HCT116 (cell line): ENCODE results near the gene TTC24. TPM values are rescaled to one million over a fixed set of nuclear protein-coding genes. Genes with fewer than 3 reads are reported as not detected.

Experiments used
- ATAC-seq: fragments of 200-7000 bp; cut with Tn5 transposase; 2 replicates; pipeline ENCODE4 v1.9.1; 2020; ENCODE audit warnings: mild to moderate bottlenecking, moderate library complexity
- BruUV-seq: library from RNA; stranded (reverse); fragments of 400-500 nt; replicated peaks from 2 replicates; lab custom pipeline; 2021; lab: Mats Ljungman, UMichigan
- CTCF ChIA-PET: fragments of 300-600 bp; sonication (Branson Sonifier 250); formaldehyde crosslinking; loops from one replicate; lab custom pipeline; 2021; ENCODE audit warnings: antibody characterized with exemption; lab: Charles Lee
- POLR2A ChIA-PET: fragments of 300-600, 350-600 bp; sonication (Branson Sonifier 250); formaldehyde crosslinking; loops from one replicate; lab custom pipeline; 2021; ENCODE audit warnings: antibody characterized with exemption; lab: Charles Lee
- RAD21 ChIA-PET, 2 experiments: fragments of 300-600 bp; sonication (Branson Sonifier 250); formaldehyde crosslinking; loops; one replicate each; lab custom pipeline; 2023; ENCODE audit warnings: low total read pairs in 2 of 2; ENCODE audit not compliant: uncharacterized antibody in 2 of 2, unreplicated experiment in 2 of 2, low non-redundant PET in 1 of 2; lab: Charles Lee
- DNase-seq: peaks from one replicate; pipeline ENCODE4 v3.0.0-alpha.2; 2010; ENCODE audit warnings: low read depth, low spot score
- H2AFZ ChIP-seq: fragments of 200-600 bp; shearing (Covaris generic), sonication (generic); 2 replicates; pipeline ENCODE4 v1.6.1; 2017; ENCODE audit warnings: low read depth, mixed run types, mixed read lengths, antibody characterized with exemption, low read length; ENCODE audit not compliant: poor library complexity, severe bottlenecking
- H3K27ac ChIP-seq: 2 replicates; pipeline ENCODE4 v1.5.1; 2012; ENCODE audit warnings: low read depth, low read length
- H3K27me3 ChIP-seq: fragments of 200-600 bp; sonication (generic); 2 replicates; pipeline ENCODE4 v1.6.1; 2016; ENCODE audit warnings: mixed run types, low read length, mixed read lengths; ENCODE audit not compliant: insufficient read depth
- H3K36me3 ChIP-seq, 2 experiments: fragments of 200-500 bp in 1 of 2; fragments of 200-600 bp in 1 of 2; sonication (Bioruptor generic) in 1 of 2; sonication (generic) in 1 of 2; 2 replicates each; pipeline versions ENCODE4 v1.5.1 to v1.6.1; 2014 to 2016; ENCODE audit warnings: low read length in 2 of 2, inconsistent platforms in 1 of 2, mixed read lengths in 1 of 2, mixed run types in 1 of 2; ENCODE audit not compliant: insufficient read depth in 2 of 2, control insufficient read depth in 1 of 2
- H3K4me1 ChIP-seq, 2 experiments: fragments of 200-600 bp in 1 of 2; sonication (generic) in 1 of 2; 2 replicates each; pipeline versions ENCODE4 v1.5.1 to v1.6.1; 2012 to 2017; ENCODE audit warnings: low read length in 2 of 2, inconsistent platforms in 1 of 2, mild to moderate bottlenecking in 1 of 2, mixed read lengths in 1 of 2, mixed run types in 1 of 2, moderate library complexity in 1 of 2; ENCODE audit not compliant: insufficient read depth in 2 of 2, control insufficient read depth in 1 of 2
- H3K4me2 ChIP-seq: fragments of 200-600 bp; sonication (generic); 2 replicates; pipeline ENCODE4 v1.6.1; 2017; ENCODE audit warnings: mixed run types, low read length, mixed read lengths
- H3K4me3 ChIP-seq, 2 experiments: fragments of 200-600 bp in 1 of 2; sonication (generic) in 1 of 2; replicated peaks in 1 of 2; 2 replicates each; pipeline ENCODE4 v1.5.1; 2011 to 2016; ENCODE audit warnings: low read length in 2 of 2, control low read depth in 1 of 2, low read depth in 1 of 2, mild to moderate bottlenecking in 1 of 2, mixed read lengths in 1 of 2, mixed run types in 1 of 2
- H3K79me2 ChIP-seq: fragments of 200-600 bp; sonication (generic); 2 replicates; pipeline ENCODE4 v1.6.1; 2017; ENCODE audit warnings: mild to moderate bottlenecking, mixed run types, low read length, moderate library complexity, mixed read lengths; ENCODE audit not compliant: insufficient read depth
- H3K9ac ChIP-seq: fragments of 200-600 bp; sonication (generic); 2 replicates; pipeline ENCODE4 v1.6.1; 2016; ENCODE audit warnings: low read length, mixed read lengths
- H3K9me2 ChIP-seq: fragments of 200-600 bp; sonication (generic), shearing (Covaris generic); 2 replicates; pipeline ENCODE4 v1.6.1; 2017; ENCODE audit warnings: mixed run types, mild to moderate bottlenecking, moderate library complexity; ENCODE audit not compliant: insufficient read depth
- H3K9me3 ChIP-seq, 2 experiments: fragments of 200-500 bp in 1 of 2; fragments of 200-600 bp in 1 of 2; sonication (Bioruptor generic) in 1 of 2; sonication (generic) in 1 of 2; 2 replicates each; pipeline ENCODE4 v1.6.1; 2014 to 2017; ENCODE audit warnings: low read length in 2 of 2, mixed read lengths in 2 of 2, inconsistent platforms in 1 of 2, low read depth in 1 of 2, mild to moderate bottlenecking in 1 of 2, mixed run types in 1 of 2, moderate library complexity in 1 of 2; ENCODE audit not compliant: control insufficient read depth in 1 of 2, insufficient read depth in 1 of 2
- H4K20me1 ChIP-seq: fragments of 200-600 bp; sonication (generic), shearing (Covaris generic); 2 replicates; pipeline ENCODE4 v1.6.1; 2017; ENCODE audit warnings: mixed run types, mild to moderate bottlenecking, moderate library complexity; ENCODE audit not compliant: insufficient read depth
- CEBPB ChIP-seq: IDR thresholded peaks from 2 replicates; pipeline ENCODE4 v1.6.1; 2012; ENCODE audit warnings: low read depth
- CTCF ChIP-seq, 3 experiments: fragments of 200-600 bp in 1 of 3; sonication (generic) in 1 of 3; IDR thresholded peaks in 2 of 3; conservative IDR thresholded peaks in 1 of 3; 2 replicates each; pipeline ENCODE4 v1.5.1; 2012 to 2017; ENCODE audit warnings: low read depth in 2 of 3, low read length in 2 of 3, antibody characterized with exemption in 1 of 3, borderline replicate concordance in 1 of 3, control low read depth in 1 of 3, mild to moderate bottlenecking in 1 of 3, mixed read lengths in 1 of 3, mixed run types in 1 of 3, moderate library complexity in 1 of 3; ENCODE audit not compliant: insufficient read depth in 1 of 3
- ELF1 ChIP-seq: IDR thresholded peaks from 2 replicates; pipeline ENCODE4 v1.6.1; 2012; ENCODE audit warnings: low read depth, borderline replicate concordance
- FOSL1 ChIP-seq: IDR thresholded peaks from 2 replicates; pipeline ENCODE4 v1.6.1; 2012; ENCODE audit warnings: low read depth
- MAX ChIP-seq: IDR thresholded peaks from 2 replicates; pipeline ENCODE4 v1.6.1; 2012
- RAD21 ChIP-seq: IDR thresholded peaks from 2 replicates; pipeline ENCODE4 v1.6.1; 2012; ENCODE audit warnings: low read depth, mild to moderate bottlenecking
- SRF ChIP-seq: IDR thresholded peaks from 2 replicates; pipeline ENCODE4 v1.6.1; 2012; ENCODE audit warnings: low read depth
- ZBTB33 ChIP-seq: IDR thresholded peaks from 2 replicates; pipeline ENCODE4 v1.6.1; 2011; ENCODE audit warnings: mild to moderate bottlenecking, low read length, moderate library complexity; ENCODE audit not compliant: insufficient replicate concordance; ENCODE audit errors: extremely low read depth
- ZFX ChIP-seq: fragments of 450-650 bp; IDR thresholded peaks from 2 replicates; pipeline ENCODE4 v1.6.1; 2017
- ZNF274 ChIP-seq: fragments of 200-500 bp; sonication (Bioruptor generic); IDR thresholded peaks from 2 replicates; pipeline ENCODE4 v1.6.1; 2014; ENCODE audit warnings: mild to moderate bottlenecking, low read depth, low read length, inconsistent platforms
- intact Hi-C: fragments of 100-400 bp; cut with micrococcal nuclease; formaldehyde crosslinking; loops from 2 replicates; pipeline ENCODE4 v1.10.0; 2022
- total RNA-seq: library from RNA; stranded (reverse); gene quantifications from one replicate; pipeline ENCODE4 v1.2.1, GENCODE V29; 2021; ENCODE audit not compliant: unreplicated experiment

TTC24 gene
- total RNA-seq, 1 experiment from 2014 or later = not detected

GRCh38 chr1:156618853-156619581 is 39.5 kb downstream of the TTC24 start, which contains the start of gene HAPLN2:
HAPLN2 (plus strand) TSS chr1:156619415; CDS start chr1:156623491, 4,076 bp downstream.
- Histone ChIP-seq H3K4me3 (no peak within 1 kb of the TSS), H2AFZ (no peak within 1 kb of the TSS), H3K9me2 (no peaks in the 10 kb centered on the region), H3K9me3 (no peaks in the 10 kb centered on the region), H3K4me1 (peaks cover 8 to 11% of the 10 kb centered on the region in 2 experiments), H3K27ac (no peak within 1 kb of the TSS), H3K27me3 (no peaks in the 10 kb centered on the region), H3K4me2 (no peak within 1 kb of the TSS), H3K79me2 (no peaks in the 10 kb centered on the region), H3K36me3 (no peaks in the 10 kb centered on the region), H4K20me1 (no peaks in the 10 kb centered on the region), H3K9ac (no peak within 1 kb of the TSS)
- DNase-seq (no peak), ATAC-seq (peak; percentile 84)
- ChIA-PET RAD21 (no interaction called here), CTCF (interaction anchor here (0.6 to 2.0 kb wide), 6 partner anchors 8 to 271 kb away, joined by 3 to 13 read pairs (median 4); partner anchors contain the start of genes NAXE and NES), POLR2A (interaction anchor here (0.8 kb wide), 1 partner anchor 17 kb away, joined by 3 read pairs; no protein-coding TSS in a partner anchor)
- no TSS peak for BruUV-seq
- intact Hi-C loops = no loop called here
- TF ChIP-seq CTCF (IDR thresholded peaks at IDR 0.05 in 2 of 3, conservative IDR thresholded peaks at IDR 0.05 in 1 of 3; ENCODE audit: borderline replicate concordance in 1 of 3, insufficient read depth in 1 of 3, low read depth in 2 of 3, low read length in 2 of 3) (peak; percentile 22 to 80 (median 61); a peak in 5 of 6 replicates), ELF1 (no peak), ZBTB33 (no peak), FOSL1 (no peak), MAX (no peak), CEBPB (no peak), ZNF274 (no peak), RAD21 (peak; percentile 35), SRF (no peak), ZFX (no peak)
